GM12865 (cell line): ENCODE measurements around the gene LLGL1.

Experiments
- DNase-seq: peaks from one replicate; pipeline ENCODE4 v3.0.0; 2010; ENCODE audit warnings: low read depth
- H3K4me3 ChIP-seq: 2 replicates; pipeline ENCODE4 v1.5.1; 2011; ENCODE audit warnings: mild to moderate bottlenecking, low read depth, low read length, control low read depth
- CTCF ChIP-seq: IDR thresholded peaks from 2 replicates; pipeline ENCODE4 v1.5.1; 2011; ENCODE audit warnings: low read length, control low read depth, low read depth, inconsistent platforms; ENCODE audit not compliant: insufficient read depth; ENCODE audit errors: missing control alignments

The LLGL1 gene

GRCh38 chr17:18225121-18225641, at the start of gene LLGL1:
LLGL1 (plus strand) TSS chr17:18225635; CDS start chr17:18225683, 48 bp downstream.
- peak; percentile 97 for DNase-seq
- TF ChIP-seq CTCF, result no peak
- peak within 1 kb of the TSS; percentile 53 for H3K4me3 ChIP-seq

DNA sequence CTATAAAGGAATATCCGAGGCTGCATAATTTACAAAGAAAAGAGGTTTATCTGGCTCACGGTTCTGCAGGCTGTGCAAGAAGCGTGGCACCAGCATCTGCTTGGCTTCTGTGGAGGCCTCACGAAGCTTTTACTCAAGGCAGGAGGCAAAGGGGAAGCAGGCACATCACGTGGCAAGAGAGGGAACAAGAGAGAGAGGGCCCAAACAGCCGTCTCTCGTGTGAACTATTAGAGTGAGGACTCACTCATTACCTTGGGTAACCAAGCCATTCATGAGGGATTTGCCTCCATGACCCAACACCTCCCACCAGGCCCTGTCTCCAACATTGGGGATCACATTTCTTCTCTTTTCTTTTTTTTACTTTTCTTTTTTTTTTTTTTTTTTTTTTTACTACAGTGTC, 49.3 kb upstream of the LLGL1 start:
- no peak for TF ChIP-seq CTCF
- DNase-seq, result peak; percentile 31
- H3K4me3 ChIP-seq, result no peak overlapping the region

GRCh38 chr17:18177133-18177532, 48.3 kb upstream of the LLGL1 start:
- DNase-seq, result no peak
- TF ChIP-seq CTCF, result no peak
- H3K4me3 ChIP-seq, result no peak overlapping the region

DNA sequence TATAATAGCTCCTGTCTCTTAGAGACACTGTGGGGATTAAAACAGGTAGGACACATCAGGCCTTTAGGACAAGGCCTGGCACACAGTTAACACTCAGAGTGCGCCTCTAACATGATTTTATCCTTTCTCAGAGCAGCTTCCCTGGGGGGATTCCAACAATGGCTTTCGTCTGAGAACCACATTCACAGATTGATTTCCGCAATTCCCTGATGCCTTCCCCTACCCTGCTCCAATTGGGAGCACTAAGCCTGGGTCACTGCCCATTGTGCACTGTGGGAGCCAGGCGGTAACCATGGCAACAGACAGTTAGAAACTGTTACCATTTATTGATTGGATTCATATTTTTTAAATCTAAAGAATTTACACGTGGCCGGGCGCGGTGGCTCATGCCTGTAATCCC, 47.7 kb upstream of the LLGL1 start:
- H3K4me3 ChIP-seq, result no peak overlapping the region
- TF ChIP-seq CTCF, result no peak
- no peak for DNase-seq

DNA sequence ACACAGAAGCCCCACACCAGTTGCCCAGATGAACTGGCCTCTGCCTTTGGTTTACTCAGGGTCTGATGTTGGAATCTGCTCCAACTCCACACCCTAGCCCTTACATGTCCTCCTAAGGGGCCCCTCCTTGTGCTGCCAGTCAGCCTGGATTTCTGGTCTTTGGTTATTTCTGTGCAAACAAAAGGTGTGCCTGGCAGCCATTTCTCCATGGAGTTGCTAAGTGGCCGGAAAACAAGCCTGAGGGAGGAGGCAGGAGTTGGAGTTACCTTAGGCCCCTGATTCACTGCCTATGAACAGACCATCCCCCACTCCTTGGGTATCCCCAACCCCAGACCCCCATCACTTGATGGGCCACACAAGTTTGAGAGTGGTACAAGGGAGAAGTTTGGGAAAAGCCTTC, 46.2 kb upstream of the LLGL1 start:
- no peak for TF ChIP-seq CTCF
- H3K4me3 ChIP-seq, result no peak overlapping the region
- DNase-seq, result no peak

GRCh38 chr17:18179804-18180203, 45.6 kb upstream of the LLGL1 start:
- DNase-seq, result no peak
- no peak for TF ChIP-seq CTCF
- H3K4me3 ChIP-seq, result no peak overlapping the region

- H3K4me3 ChIP-seq, result no peak overlapping the region
- no peak for DNase-seq
- TF ChIP-seq CTCF, result no peak
Observed at GRCh38 chr17:18181358-18181757, 44.1 kb upstream of the LLGL1 start.
